KMS-11 (cell line): ENCODE data around the gene AEBP1.

ENCODE experiments used
- H2AFZ ChIP-seq: fragments of 200-600 bp; sonication (generic); 2 replicates; pipeline ENCODE4 v1.6.1; 2016; ENCODE audit warnings: antibody characterized with exemption, mixed run types, low read depth
- H3K27ac ChIP-seq: fragments of 200-600 bp; sonication (generic); 2 replicates; pipeline ENCODE4 v1.6.1; 2016; ENCODE audit warnings: mild to moderate bottlenecking, mixed run types
- H3K27me3 ChIP-seq: fragments of 200-600 bp; sonication (generic); 2 replicates; pipeline ENCODE4 v1.6.1; 2017; ENCODE audit warnings: mild to moderate bottlenecking, low read depth, mixed run types, moderate library complexity; ENCODE audit not compliant: insufficient read depth
- H3K36me3 ChIP-seq: fragments of 200-600 bp; sonication (generic); 2 replicates; pipeline ENCODE4 v1.6.1; 2017; ENCODE audit warnings: mild to moderate bottlenecking, mixed run types; ENCODE audit not compliant: insufficient read depth
- H3K4me1 ChIP-seq: fragments of 200-600 bp; sonication (generic); 2 replicates; pipeline ENCODE4 v1.6.1; 2016; ENCODE audit warnings: mild to moderate bottlenecking, low read depth, mixed run types; ENCODE audit not compliant: poor library complexity, severe bottlenecking
- H3K4me2 ChIP-seq: fragments of 200-600 bp; sonication (generic); 2 replicates; pipeline ENCODE4 v1.7.0; 2016; ENCODE audit warnings: mild to moderate bottlenecking, mixed run types
- H3K4me3 ChIP-seq: fragments of 200-600 bp; sonication (generic); IDR thresholded peaks from 2 replicates; pipeline ENCODE4 v1.6.1; 2017; ENCODE audit warnings: low read depth, low read length, mixed read lengths; ENCODE audit not compliant: insufficient read depth
- H3K79me2 ChIP-seq: fragments of 200-600 bp; sonication (generic); 2 replicates; pipeline ENCODE4 v1.6.1; 2016; ENCODE audit warnings: low read depth, mixed run types; ENCODE audit not compliant: insufficient read depth
- H3K9ac ChIP-seq: fragments of 200-600 bp; sonication (generic); 2 replicates; pipeline ENCODE4 v1.6.1; 2016; ENCODE audit warnings: mild to moderate bottlenecking, mixed run types
- H4K20me1 ChIP-seq: fragments of 200-600 bp; sonication (generic); 2 replicates; pipeline ENCODE4 v1.6.1; 2016; ENCODE audit warnings: mild to moderate bottlenecking, mixed run types; ENCODE audit not compliant: insufficient read depth
- CTCF ChIP-seq: fragments of 200-600 bp; sonication (generic); conservative IDR thresholded peaks from 2 replicates; pipeline ENCODE4 v1.6.1; 2017; ENCODE audit warnings: low read depth, mild to moderate bottlenecking, antibody characterized with exemption, low read length, moderate library complexity, mixed read lengths

AEBP1 gene

GRCh38 chr7:44148166-44148565, 44.0 kb downstream of the AEBP1 start:
- Histone ChIP-seq H3K36me3 (no peaks in the 10 kb centered on the region), H3K4me2 (no peak overlapping the region), H3K9ac (no peak overlapping the region), H2AFZ (no peak overlapping the region), H3K4me1 (no peaks in the 10 kb centered on the region), H4K20me1 (no peaks in the 10 kb centered on the region), H3K27me3 (no peaks in the 10 kb centered on the region), H3K27ac (no peak overlapping the region), H3K79me2 (no peaks in the 10 kb centered on the region), H3K4me3 (no peak overlapping the region)
- TF ChIP-seq CTCF: no peak

- Histone ChIP-seq H3K4me1 (no peaks in the 10 kb centered on the region), H2AFZ (no peak overlapping the region), H4K20me1 (no peaks in the 10 kb centered on the region), H3K9ac (no peak overlapping the region), H3K4me2 (no peak overlapping the region), H3K4me3 (no peak overlapping the region), H3K27ac (no peak overlapping the region), H3K27me3 (no peaks in the 10 kb centered on the region), H3K79me2 (no peaks in the 10 kb centered on the region), H3K36me3 (no peaks in the 10 kb centered on the region)
- no peak for TF ChIP-seq CTCF
Observed at GRCh38 chr7:44148961-44149536, 44.9 kb downstream of the AEBP1 start.

- Histone ChIP-seq H2AFZ (no peak overlapping the region), H3K27ac (no peak overlapping the region), H4K20me1 (no peaks in the 10 kb centered on the region), H3K4me3 (no peak overlapping the region), H3K79me2 (no peaks in the 10 kb centered on the region), H3K4me1 (no peaks in the 10 kb centered on the region), H3K27me3 (no peaks in the 10 kb centered on the region), H3K4me2 (no peak overlapping the region), H3K9ac (no peak overlapping the region), H3K36me3 (no peaks in the 10 kb centered on the region)
- TF ChIP-seq CTCF: no peak
Observed at GRCh38 chr7:44149571-44150465, 45.7 kb downstream of the AEBP1 start.

GRCh38 chr7:44150466-44150832, 46.3 kb downstream of the AEBP1 start:
- Histone ChIP-seq H3K79me2 (no peaks in the 10 kb centered on the region), H2AFZ (no peak overlapping the region), H3K4me3 (no peak overlapping the region), H3K4me1 (no peaks in the 10 kb centered on the region), H3K27me3 (no peaks in the 10 kb centered on the region), H3K36me3 (no peaks in the 10 kb centered on the region), H3K4me2 (no peak overlapping the region), H4K20me1 (no peaks in the 10 kb centered on the region), H3K9ac (no peak overlapping the region), H3K27ac (no peak overlapping the region)
- no peak for TF ChIP-seq CTCF
